HG02970 (cell line): ENCODE measurements around the gene B4GALT2.

Experiments used
- ATAC-seq: cut with Tn5 transposase; IDR thresholded peaks from one replicate; pipeline ENCODE4 v1.9.1; 2021; ENCODE audit warnings: mild to moderate bottlenecking, moderate library complexity, moderate number of reproducible peaks; ENCODE audit not compliant: unreplicated experiment, low FRiP score

The B4GALT2 gene

GRCh38 chr1:43946236-43947060 is 32.6 kb upstream of the B4GALT2 start, which contains the start of gene IPO13:
IPO13 (plus strand) TSS chr1:43946950; CDS start chr1:43947601, 651 bp downstream.
- peak; percentile 93 for ATAC-seq

- peak; percentile 6 for ATAC-seq
These were observed 31.7 kb upstream of the B4GALT2 start for GRCh38 chr1:43947061-43947873.

- no peak for ATAC-seq
These were observed 31.1 kb upstream of the B4GALT2 start for GRCh38 chr1:43947874-43948437.

- no peak for ATAC-seq
These were observed 29.3 kb upstream of the B4GALT2 start for GRCh38 chr1:43949678-43950077.

GRCh38 chr1:43951021-43951985 is 27.7 kb upstream of the B4GALT2 start:
- no peak for ATAC-seq

GRCh38 chr1:43952731-43953346 is 26.2 kb upstream of the B4GALT2 start:
- ATAC-seq = no peak

- no peak for ATAC-seq
These were observed 25.6 kb upstream of the B4GALT2 start for GRCh38 chr1:43953361-43953760.

GRCh38 chr1:43954036-43954435 is 25.0 kb upstream of the B4GALT2 start:
- no peak for ATAC-seq

GRCh38 chr1:43956234-43956633 is 22.8 kb upstream of the B4GALT2 start:
- ATAC-seq = no peak

- no peak for ATAC-seq
These were observed 21.5 kb upstream of the B4GALT2 start for GRCh38 chr1:43957407-43958040.

- ATAC-seq = no peak
These were observed 20.4 kb upstream of the B4GALT2 start for GRCh38 chr1:43958351-43959255.

GRCh38 chr1:43960798-43961197 is 18.2 kb upstream of the B4GALT2 start:
- no peak for ATAC-seq

- no peak for ATAC-seq
These were observed 17.3 kb upstream of the B4GALT2 start for GRCh38 chr1:43961692-43962091.

GRCh38 chr1:43962324-43962723 is 16.7 kb upstream of the B4GALT2 start:
- ATAC-seq = no peak

- ATAC-seq = no peak
These were observed 16.0 kb upstream of the B4GALT2 start for GRCh38 chr1:43963006-43963405.

- no peak for ATAC-seq
These were observed 15.1 kb upstream of the B4GALT2 start for GRCh38 chr1:43963890-43964289.

- ATAC-seq = no peak
These were observed 13.7 kb upstream of the B4GALT2 start for GRCh38 chr1:43965316-43965715.

GRCh38 chr1:43968348-43968948 is 10.6 kb upstream of the B4GALT2 start:
- no peak for ATAC-seq
